Liver (tissue), 9 donors: Measurements from ENCODE around the gene SLC1A2. TPM values are rescaled to one million over a fixed set of nuclear protein-coding genes. Genes with fewer than 3 reads are reported as not detected.

ENCODE experiments used
- DNase-seq: peaks from one replicate; pipeline ENCODE4 v3.0.0-alpha.2; 2017; ENCODE audit warnings: low spot score
- H3K27ac ChIP-seq, 2 donors: one replicate each; pipeline ENCODE4 v1.7.0; 2013; ENCODE audit warnings: inconsistent platforms in 2 of 2, low read length in 2 of 2, control low read depth in 1 of 2, low read depth in 1 of 2, mild to moderate bottlenecking in 1 of 2
- H3K27me3 ChIP-seq, 4 donors: one replicate each; pipeline versions ENCODE4 v1.6.1 to v1.7.0; 2013; ENCODE audit warnings: low read length in 3 of 4, inconsistent platforms in 1 of 4, mild to moderate bottlenecking in 1 of 4, moderate library complexity in 1 of 4; ENCODE audit not compliant: control insufficient read depth in 4 of 4, insufficient read depth in 4 of 4
- H3K36me3 ChIP-seq, 4 donors: one replicate each; pipeline versions ENCODE4 v1.6.1 to v1.7.0; 2013; ENCODE audit warnings: low read length in 3 of 4, mild to moderate bottlenecking in 3 of 4, low read depth in 1 of 4, moderate library complexity in 1 of 4; ENCODE audit not compliant: control insufficient read depth in 4 of 4, insufficient read depth in 3 of 4
- H3K4me1 ChIP-seq, 4 donors: one replicate each; pipeline versions ENCODE4 v1.6.1 to v1.7.0; 2013; ENCODE audit warnings: low read length in 3 of 4, mild to moderate bottlenecking in 3 of 4, moderate library complexity in 1 of 4; ENCODE audit not compliant: control insufficient read depth in 4 of 4, insufficient read depth in 4 of 4
- H3K4me3 ChIP-seq, 3 donors: one replicate each; pipeline versions ENCODE4 v1.6.1 to v1.7.0; 2013; ENCODE audit warnings: low read length in 3 of 3, control low read depth in 1 of 3, low read depth in 1 of 3, mild to moderate bottlenecking in 1 of 3
- H3K9ac ChIP-seq, 2 donors: one replicate each; pipeline ENCODE4 v1.7.0; 2013; ENCODE audit warnings: low read length in 2 of 2, mild to moderate bottlenecking in 2 of 2, moderate library complexity in 2 of 2, control low read depth in 1 of 2, low read depth in 1 of 2
- H3K9me3 ChIP-seq, 4 donors: one replicate each; pipeline versions ENCODE4 v1.6.1 to v1.7.0; 2013; ENCODE audit warnings: low read length in 3 of 4; ENCODE audit not compliant: control insufficient read depth in 4 of 4
- ATF3 ChIP-seq: IDR thresholded peaks from 2 replicates; pipeline ENCODE4 v1.6.1; 2016; ENCODE audit warnings: antibody characterized with exemption
- EGR1 ChIP-seq, 2 donors: IDR thresholded peaks; 2 replicates each; pipeline ENCODE4 v1.6.1; 2016 to 2018; ENCODE audit warnings: antibody characterized with exemption in 2 of 2, low read depth in 2 of 2
- FOXA1 ChIP-seq: IDR thresholded peaks from 2 replicates; pipeline ENCODE4 v1.6.1; 2016; ENCODE audit warnings: antibody characterized with exemption
- FOXA2 ChIP-seq: IDR thresholded peaks from 2 replicates; pipeline ENCODE4 v1.6.1; 2016; ENCODE audit warnings: antibody characterized with exemption
- GABPA ChIP-seq, 2 donors: IDR thresholded peaks in 1 of 2; conservative IDR thresholded peaks in 1 of 2; 2 replicates each; pipeline ENCODE4 v1.6.1; 2016; ENCODE audit warnings: antibody characterized with exemption in 2 of 2, mild to moderate bottlenecking in 1 of 2, moderate library complexity in 1 of 2
- HNF4A ChIP-seq, 2 donors: conservative IDR thresholded peaks; 2 replicates each; pipeline ENCODE4 v1.6.1; 2016; ENCODE audit warnings: antibody characterized with exemption in 2 of 2, mild to moderate bottlenecking in 2 of 2
- HNF4G ChIP-seq: IDR thresholded peaks from 2 replicates; pipeline ENCODE4 v1.6.1; 2016; ENCODE audit warnings: antibody characterized with exemption
- JUND ChIP-seq, 2 donors: IDR thresholded peaks; 2 replicates each; pipeline ENCODE4 v1.6.1; 2016; ENCODE audit warnings: antibody characterized with exemption in 2 of 2
- MAX ChIP-seq: IDR thresholded peaks from 2 replicates; pipeline ENCODE4 v1.6.1; 2016; ENCODE audit warnings: antibody characterized with exemption
- NR2F2 ChIP-seq: IDR thresholded peaks from 2 replicates; pipeline ENCODE4 v1.6.1; 2016; ENCODE audit warnings: antibody characterized with exemption
- RAD21 ChIP-seq, 2 donors: IDR thresholded peaks; 2 replicates each; pipeline ENCODE4 v1.6.1; 2016; ENCODE audit warnings: antibody characterized with exemption in 2 of 2, mild to moderate bottlenecking in 2 of 2
- RXRA ChIP-seq, 2 donors: IDR thresholded peaks; 2 replicates each; pipeline ENCODE4 v1.6.1; 2017 to 2018; ENCODE audit warnings: antibody characterized with exemption in 2 of 2, mild to moderate bottlenecking in 1 of 2
- TAF1 ChIP-seq: conservative IDR thresholded peaks from 2 replicates; pipeline ENCODE4 v1.6.1; 2016; ENCODE audit warnings: antibody characterized with exemption, mild to moderate bottlenecking
- YY1 ChIP-seq: IDR thresholded peaks from 2 replicates; pipeline ENCODE4 v1.6.1; 2016; ENCODE audit warnings: antibody characterized with exemption, mild to moderate bottlenecking
- ZBTB33 ChIP-seq: IDR thresholded peaks from 2 replicates; pipeline ENCODE4 v1.6.1; 2016; ENCODE audit warnings: antibody characterized with exemption
- WGBS: extraction: QIAGEN DNeasy Blood & Tissue Kit; methylation state at CpG from one replicate; pipeline ENCODE4 v1.1.7; 2013; 5-methylcytosine and 5-hydroxymethylcytosine counted together
- polyA plus RNA-seq, 2 donors: library from polyadenylated mRNA; stranded (reverse) in 1 of 2; unstranded in 1 of 2; fragments of 200-250 nt in 1 of 2; fragments of >200 nt in 1 of 2; fragmentation: Nextera tagmentation in 1 of 2; extraction: Ambion mirVana in 1 of 2; gene quantifications; one replicate each; pipeline versions ENCODE4 v1.2.1 to v1.2.3, GENCODE V29; 2013 to 2015
- total RNA-seq, 2 donors: library from RNA; depleted of rRNA; stranded (reverse); fragments of >200 nt; gene quantifications; one replicate each; pipeline ENCODE4 v1.2.3, GENCODE V29; 2014
- donor health status: healthy.
- donor health status: healthy.
- donor health status: healthy.
- donor health status: healthy.
- donor health status: healthy.

Gene SLC1A2
- total and polyA plus RNA-seq, 4 donors: 6.4 to 19.5 (median 13.5) TPM

- peak overlapping the region in 1 of 2 donors; percentile 11 for H3K9ac ChIP-seq
- H3K27me3 ChIP-seq: no peaks in the 10 kb centered on the region
- H3K36me3 ChIP-seq: peaks cover 0 to 2% (median 0%) of the 10 kb centered on the region in 4 donors
- H3K27ac ChIP-seq: no peak overlapping the region
- H3K9me3 ChIP-seq: no peaks in the 10 kb centered on the region
- WGBS: 78% methylated on average over 6 of the region's 6 CpGs
- no peak for DNase-seq
- TF ChIP-seq HNF4G: no peak
- peak in 1 of 2 donors; percentile 4 for TF ChIP-seq HNF4A (conservative IDR thresholded peaks at IDR 0.05)
- H3K4me3 ChIP-seq: no peak overlapping the region
- H3K4me1 ChIP-seq: peaks cover 0 to 14% (median 11%) of the 10 kb centered on the region in 4 donors
These were observed 29.4 kb downstream of the SLC1A2 start for GRCh38 chr11:35389897-35390465.

GRCh38 chr11:35389112-35389511 lies 30.2 kb downstream of the SLC1A2 start:
- H3K9me3 ChIP-seq: no peaks in the 10 kb centered on the region
- H3K9ac ChIP-seq: no peak overlapping the region
- no peak for DNase-seq
- no peak overlapping the region for H3K4me3 ChIP-seq
- H3K4me1 ChIP-seq: peaks cover 0 to 14% (median 11%) of the 10 kb centered on the region in 4 donors
- TF ChIP-seq MAX (no peak), TAF1 (no peak), JUND (IDR thresholded peaks at IDR 0.05) (no peak)
- peaks cover 0 to 2% (median 0%) of the 10 kb centered on the region in 4 donors for H3K36me3 ChIP-seq
- 75% methylated on average over 1 of the region's 1 CpG for WGBS
- H3K27ac ChIP-seq: no peak overlapping the region
- no peaks in the 10 kb centered on the region for H3K27me3 ChIP-seq

- Histone ChIP-seq H3K36me3 (peaks cover 0 to 2% (median 0%) of the 10 kb centered on the region in 4 donors), H3K4me3 (no peak overlapping the region), H3K27me3 (no peaks in the 10 kb centered on the region), H3K27ac (no peak overlapping the region), H3K9ac (no peak overlapping the region), H3K9me3 (no peaks in the 10 kb centered on the region), H3K4me1 (peaks cover 0 to 14% (median 11%) of the 10 kb centered on the region in 4 donors)
- TF ChIP-seq ZBTB33 (no peak), HNF4A (conservative IDR thresholded peaks at IDR 0.05) (no peak), RXRA (IDR thresholded peaks at IDR 0.05) (no peak), FOXA2 (no peak), TAF1 (no peak), RAD21 (IDR thresholded peaks at IDR 0.05) (no peak), YY1 (no peak), MAX (no peak), JUND (IDR thresholded peaks at IDR 0.05) (no peak), EGR1 (IDR thresholded peaks at IDR 0.05; ENCODE audit: low read depth in 2 of 2) (no peak), ATF3 (no peak), HNF4G (no peak), GABPA (IDR thresholded peaks at IDR 0.05 in 1 of 2, conservative IDR thresholded peaks at IDR 0.05 in 1 of 2) (no peak), NR2F2 (no peak), FOXA1 (no peak)
- WGBS: 92% methylated on average over 5 of the region's 5 CpGs
- no peak for DNase-seq
These were observed 31.3 kb downstream of the SLC1A2 start for GRCh38 chr11:35388061-35388460.
